D721Med (cell line): ENCODE data around the gene EMC8.
"Not testable (repeated sequence)": the region's sequence is repeated elsewhere in the genome, so short reads cannot be mapped to it uniquely, and the experiment has no call there.

Source experiments
- DNase-seq: peaks from one replicate; pipeline ENCODE4 v3.0.0; 2011; ENCODE audit warnings: low spot score; ENCODE audit not compliant: insufficient read length
- FAIRE-seq: peaks from 2 replicates; lab custom pipeline; 2011; peaks lifted over from hg19 to GRCh38; lab: Jason Lieb, UNC
- CTCF ChIP-seq: IDR thresholded peaks from 2 replicates; pipeline ENCODE4 v1.5.1; 2012; ENCODE audit warnings: mild to moderate bottlenecking, control low read depth; ENCODE audit not compliant: insufficient read depth; ENCODE audit errors: missing control alignments

EMC8 gene

DNA sequence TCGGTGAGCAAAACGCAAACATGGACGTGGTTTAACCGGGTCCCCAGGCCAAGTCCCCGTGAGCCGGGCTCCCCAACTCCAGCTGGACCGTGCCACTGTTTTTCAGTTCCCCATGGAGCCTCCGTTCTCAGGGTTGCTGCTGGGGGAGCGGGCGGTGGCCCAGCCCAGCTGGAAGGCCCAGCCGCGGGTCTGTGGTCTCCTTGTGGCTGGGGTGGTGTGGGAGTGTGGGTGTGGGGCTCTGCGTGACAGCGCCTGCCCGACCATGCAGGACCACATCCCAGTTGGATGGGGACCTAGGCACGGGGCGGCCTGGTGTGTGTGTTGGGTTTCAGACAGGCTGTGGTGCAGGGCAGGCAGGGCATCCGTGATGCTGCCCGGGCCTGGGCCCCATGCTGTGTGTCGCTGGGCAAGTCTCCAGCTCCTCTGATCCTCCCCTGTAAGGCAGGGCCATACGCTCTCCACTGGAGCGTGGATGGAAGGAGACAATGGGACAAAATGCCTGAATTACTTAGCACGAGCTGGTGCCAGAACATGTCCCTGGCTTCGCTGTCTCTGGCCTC, 40.4 kb upstream of the EMC8 start:
- no peak for TF ChIP-seq CTCF
- no peak for DNase-seq
- no peak for FAIRE-seq

GRCh38 chr16:85838876-85839585, 39.7 kb upstream of the EMC8 start:
- TF ChIP-seq CTCF = no peak

GRCh38 chr16:85838381-85838780, 39.0 kb upstream of the EMC8 start:
- no peak for FAIRE-seq
- no peak for TF ChIP-seq CTCF
- DNase-seq = no peak

More at GRCh38 chr16:85838876-85839585, 39.7 kb upstream of the EMC8 start:
- DNase-seq (no peak), FAIRE-seq (no peak)

GRCh38 chr16:85837654-85838053, 38.3 kb upstream of the EMC8 start:
- FAIRE-seq, DNase-seq: not testable (repeated sequence)

DNA sequence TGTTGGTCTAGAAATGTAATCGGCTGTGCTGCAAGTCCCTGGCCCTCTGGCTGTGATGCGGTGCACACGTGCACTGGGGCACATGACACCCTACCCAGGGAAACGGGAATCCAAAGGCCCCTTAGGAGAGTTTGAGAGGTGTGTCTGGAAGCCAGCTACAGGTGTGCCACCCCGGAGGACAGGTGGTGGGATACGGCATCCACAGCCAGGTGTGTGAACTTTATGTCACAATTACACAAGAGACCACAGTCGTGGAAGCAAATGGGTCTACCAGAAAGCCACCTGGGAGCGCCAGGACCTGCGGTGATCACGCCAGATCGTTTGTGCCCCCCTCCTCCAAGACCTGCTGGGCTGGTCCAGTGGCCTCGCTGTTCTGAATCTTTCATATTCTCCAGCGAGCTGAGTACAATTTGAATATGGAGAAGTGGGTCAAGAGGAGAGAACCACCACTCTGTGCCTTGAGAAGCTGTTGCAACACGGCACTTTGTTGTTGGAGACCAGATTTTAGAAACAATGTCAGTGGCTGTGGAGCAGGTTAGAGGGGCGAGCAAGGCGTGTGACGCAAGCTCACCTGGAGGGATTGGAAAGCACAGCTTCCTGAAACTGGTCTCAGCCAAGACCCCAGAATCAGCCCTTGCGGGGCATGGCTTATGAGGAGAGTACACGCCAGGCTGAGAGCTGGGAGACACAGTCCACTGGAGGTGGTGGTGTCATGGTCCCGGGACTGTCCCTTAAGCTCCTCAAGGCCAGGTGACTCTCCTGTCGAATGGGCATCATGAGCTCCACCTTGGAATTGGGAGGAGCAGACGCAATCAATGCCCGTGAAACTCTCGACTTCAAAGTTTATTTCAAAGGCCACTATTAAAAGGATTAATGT, 37.6 kb upstream of the EMC8 start:
- DNase-seq = no peak
- no peak for FAIRE-seq
- no peak for TF ChIP-seq CTCF

DNA sequence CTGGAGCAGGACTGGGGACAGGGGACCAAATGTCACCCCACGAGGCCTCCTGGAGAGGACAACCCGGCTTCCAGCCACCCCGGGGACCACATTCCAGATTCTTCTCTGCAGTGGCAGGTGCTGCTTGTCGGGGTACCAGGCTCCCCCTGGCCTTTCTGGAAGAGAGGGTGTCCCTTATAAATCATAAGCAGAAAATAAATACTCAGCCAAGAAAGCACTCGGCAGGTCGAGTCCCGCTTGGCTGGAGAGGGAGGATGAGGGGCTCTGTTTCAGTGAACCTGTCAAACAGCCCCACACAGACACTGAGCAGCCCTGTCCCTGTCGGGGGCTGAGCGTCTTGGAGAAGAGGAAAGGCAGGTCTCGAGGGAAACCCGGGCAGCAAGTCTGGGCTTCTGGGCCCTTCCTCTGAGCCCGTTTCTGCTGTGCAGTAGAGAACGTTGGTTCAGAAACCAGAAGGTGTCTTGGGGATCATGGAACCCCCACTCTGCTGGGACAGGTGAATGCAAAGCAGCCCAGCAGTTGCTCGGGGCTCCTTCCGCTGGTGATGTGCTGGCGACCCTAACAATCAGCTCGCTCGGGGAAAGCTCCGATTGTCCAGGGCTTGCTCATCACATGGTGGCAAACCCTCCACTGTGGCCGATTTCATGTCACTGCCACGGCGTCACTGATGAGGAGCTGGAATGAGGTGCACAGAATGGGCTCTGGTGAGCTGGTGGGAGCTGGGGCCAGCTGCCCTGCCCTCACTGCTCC, 36.8 kb upstream of the EMC8 start:
- DNase-seq (no peak), FAIRE-seq (no peak)
- TF ChIP-seq CTCF = no peak

DNA sequence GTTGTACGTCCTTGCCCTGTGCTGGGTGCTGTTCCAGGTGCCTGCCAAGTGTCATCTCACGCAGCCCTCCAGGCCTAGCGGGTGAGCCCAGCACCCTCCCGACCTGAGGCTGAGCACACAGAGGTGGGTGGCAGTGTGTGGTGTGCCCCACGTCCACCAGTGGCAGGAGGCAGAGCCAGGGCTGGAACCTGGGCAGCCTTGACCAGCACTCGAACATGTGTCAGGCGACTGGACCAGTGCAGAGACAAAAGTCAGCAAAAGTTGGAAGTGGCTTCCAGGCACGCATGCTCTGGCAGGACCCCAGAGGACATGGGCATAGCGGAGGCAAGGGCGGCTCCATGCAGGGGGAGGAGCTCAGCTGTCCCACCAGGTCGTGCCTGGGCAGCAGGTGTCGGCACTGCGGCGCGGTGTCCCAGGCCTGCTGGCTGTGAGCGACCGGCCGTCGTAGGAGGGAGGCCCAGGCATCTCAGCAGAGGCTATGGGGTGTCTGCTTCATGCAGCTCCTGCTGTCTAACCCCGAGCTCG, 35.9 kb upstream of the EMC8 start:
- no peak for TF ChIP-seq CTCF
- no peak for DNase-seq
- FAIRE-seq = no peak
